Karpas-422 (cell line): Measurements from ENCODE around the gene ZNF609. TPM values are rescaled to one million over a fixed set of nuclear protein-coding genes. Genes with fewer than 3 reads are reported as not detected.

Source experiments
- DNase-seq: peaks from one replicate; pipeline ENCODE4 v3.0.0-alpha.2; 2015
- H2AFZ ChIP-seq: fragments of 200-600 bp; sonication (generic); 2 replicates; pipeline ENCODE4 v1.6.1; 2014; ENCODE audit warnings: antibody characterized with exemption, low read length, mixed read lengths
- H3K27ac ChIP-seq: fragments of 200-600 bp; sonication (generic); 2 replicates; pipeline ENCODE4 v1.5.1; 2014; ENCODE audit warnings: mild to moderate bottlenecking, low read length, moderate library complexity
- H3K27me3 ChIP-seq: fragments of 200-600 bp; sonication (generic); 2 replicates; pipeline ENCODE4 v1.6.1; 2014; ENCODE audit warnings: low read length, mixed read lengths
- H3K36me3 ChIP-seq: fragments of 200-600 bp; sonication (generic); 2 replicates; pipeline ENCODE4 v1.6.1; 2014; ENCODE audit warnings: low read length, mixed read lengths; ENCODE audit not compliant: insufficient read depth
- H3K4me1 ChIP-seq: fragments of 200-600 bp; sonication (generic); 2 replicates; pipeline ENCODE4 v1.6.1; 2014; ENCODE audit warnings: mild to moderate bottlenecking, low read length, mixed read lengths
- H3K4me2 ChIP-seq: fragments of 200-600 bp; sonication (generic); 2 replicates; pipeline ENCODE4 v1.6.1; 2014; ENCODE audit warnings: low read length, low read depth, mild to moderate bottlenecking; ENCODE audit not compliant: poor library complexity, severe bottlenecking
- H3K4me3 ChIP-seq: fragments of 200-600 bp; sonication (generic); 2 replicates; pipeline ENCODE4 v1.5.1; 2014; ENCODE audit warnings: mild to moderate bottlenecking, antibody characterized with exemption, low read length, mixed read lengths
- H3K79me2 ChIP-seq: fragments of 200-600 bp; sonication (generic); 2 replicates; pipeline ENCODE4 v1.6.1; 2014; ENCODE audit warnings: mild to moderate bottlenecking, low read length, mixed read lengths
- H3K9ac ChIP-seq: fragments of 200-600 bp; sonication (generic); 2 replicates; pipeline ENCODE4 v1.6.0; 2014; ENCODE audit warnings: low read length
- H3K9me2 ChIP-seq: fragments of 200-600 bp; sonication (generic), shearing (Covaris generic); replicated peaks from 2 replicates; pipeline ENCODE4 v1.6.0; 2014; ENCODE audit warnings: mild to moderate bottlenecking, low read length, moderate library complexity; ENCODE audit not compliant: insufficient read depth
- H3K9me3 ChIP-seq: fragments of 300-700, 200-600 bp; sonication (generic); 2 replicates; pipeline ENCODE4 v1.6.1; 2014; ENCODE audit warnings: low read length, mixed read lengths
- H4K20me1 ChIP-seq: fragments of 200-600 bp; sonication (generic); 2 replicates; pipeline ENCODE4 v1.6.1; 2014; ENCODE audit warnings: mild to moderate bottlenecking, antibody characterized with exemption, low read length, low read depth; ENCODE audit not compliant: insufficient read depth
- total RNA-seq: library from RNA; depleted of rRNA; stranded (reverse); fragments of >200 nt; shearing (Covaris generic); gene quantifications from 2 replicates; pipeline ENCODE4 v1.2.3, GENCODE V29; 2014; ENCODE audit warnings: low replicate concordance

ZNF609 gene
- total RNA-seq, 1 experiment from 2014 or later: 26.7 TPM

DNA sequence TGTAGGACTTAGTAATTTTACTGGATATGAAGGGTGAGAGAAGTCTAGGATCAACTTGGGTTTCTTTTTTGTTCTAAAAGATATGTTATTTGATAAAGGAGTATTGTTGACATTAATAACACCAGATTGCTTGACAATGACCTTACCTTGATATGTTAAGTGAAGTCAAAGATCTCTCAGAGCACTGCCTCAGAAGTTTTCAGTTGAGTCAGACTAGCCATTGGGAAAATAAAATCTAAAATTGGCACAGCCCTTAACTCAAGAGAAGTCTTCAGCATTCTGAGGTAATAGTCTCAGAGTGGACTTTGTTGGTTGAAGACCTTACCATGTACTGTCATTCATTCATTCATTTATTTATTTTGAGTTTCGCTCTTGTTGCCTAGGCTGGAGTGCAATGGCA lies 22.4 kb upstream of the ZNF609 start:
- Histone ChIP-seq H3K4me3 (no peak overlapping the region), H3K27me3 (no peaks in the 10 kb centered on the region), H3K4me2 (no peak overlapping the region), H3K4me1 (no peaks in the 10 kb centered on the region), H3K9me3 (no peaks in the 10 kb centered on the region), H3K79me2 (no peaks in the 10 kb centered on the region), H3K36me3 (no peaks in the 10 kb centered on the region), H3K27ac (no peak overlapping the region), H2AFZ (no peak overlapping the region), H4K20me1 (no peaks in the 10 kb centered on the region), H3K9me2 (no peaks in the 10 kb centered on the region), H3K9ac (no peak overlapping the region)
- no peak for DNase-seq

GRCh38 chr15:64438653-64439447 lies 21.5 kb upstream of the ZNF609 start:
- Histone ChIP-seq H3K4me1 (peaks cover under 1% of the 10 kb centered on the region; the same call in 1 of the 2 replicates), H3K9ac (no peak overlapping the region), H3K27ac (no peak overlapping the region), H4K20me1 (no peaks in the 10 kb centered on the region), H3K4me2 (no peak overlapping the region), H3K9me2 (no peaks in the 10 kb centered on the region), H3K9me3 (no peaks in the 10 kb centered on the region), H3K79me2 (no peaks in the 10 kb centered on the region), H2AFZ (no peak overlapping the region), H3K36me3 (no peaks in the 10 kb centered on the region), H3K4me3 (no peak overlapping the region), H3K27me3 (no peaks in the 10 kb centered on the region)
- DNase-seq: no peak

GRCh38 chr15:64441852-64442251 lies 18.5 kb upstream of the ZNF609 start:
- H3K27me3 ChIP-seq: no peaks in the 10 kb centered on the region
- no peaks in the 10 kb centered on the region for H3K79me2 ChIP-seq
- H3K4me1 ChIP-seq: peaks cover 8% of the 10 kb centered on the region
- H2AFZ ChIP-seq: no peak overlapping the region
- no peaks in the 10 kb centered on the region for H3K36me3 ChIP-seq
- H3K9ac ChIP-seq: no peak overlapping the region
- no peaks in the 10 kb centered on the region for H4K20me1 ChIP-seq
- H3K4me3 ChIP-seq: no peak overlapping the region
- no peaks in the 10 kb centered on the region for H3K9me3 ChIP-seq
- no peaks in the 10 kb centered on the region for H3K9me2 ChIP-seq
- DNase-seq: no peak
- no peak overlapping the region for H3K27ac ChIP-seq
- H3K4me2 ChIP-seq: no peak overlapping the region

DNA sequence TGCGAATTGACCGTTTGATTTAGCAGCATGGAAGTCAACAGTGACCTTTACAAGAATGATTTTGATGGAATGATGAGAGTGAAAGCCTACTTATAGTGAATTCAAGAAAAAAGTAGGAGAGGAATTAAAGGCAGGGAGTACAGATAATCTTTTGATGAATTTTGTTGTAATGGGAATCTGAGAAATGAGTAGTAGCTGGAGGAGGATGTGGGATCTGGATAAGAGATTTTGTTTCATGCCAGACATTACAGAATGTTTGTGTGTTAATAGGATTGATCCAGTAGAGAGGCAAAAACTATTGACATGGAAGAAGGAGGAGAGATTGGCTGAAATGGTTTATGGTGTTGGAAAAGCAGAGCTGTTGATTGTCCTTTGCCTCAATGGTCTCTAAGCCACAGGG lies 17.4 kb upstream of the ZNF609 start:
- H3K27ac ChIP-seq: no peak overlapping the region

DNA sequence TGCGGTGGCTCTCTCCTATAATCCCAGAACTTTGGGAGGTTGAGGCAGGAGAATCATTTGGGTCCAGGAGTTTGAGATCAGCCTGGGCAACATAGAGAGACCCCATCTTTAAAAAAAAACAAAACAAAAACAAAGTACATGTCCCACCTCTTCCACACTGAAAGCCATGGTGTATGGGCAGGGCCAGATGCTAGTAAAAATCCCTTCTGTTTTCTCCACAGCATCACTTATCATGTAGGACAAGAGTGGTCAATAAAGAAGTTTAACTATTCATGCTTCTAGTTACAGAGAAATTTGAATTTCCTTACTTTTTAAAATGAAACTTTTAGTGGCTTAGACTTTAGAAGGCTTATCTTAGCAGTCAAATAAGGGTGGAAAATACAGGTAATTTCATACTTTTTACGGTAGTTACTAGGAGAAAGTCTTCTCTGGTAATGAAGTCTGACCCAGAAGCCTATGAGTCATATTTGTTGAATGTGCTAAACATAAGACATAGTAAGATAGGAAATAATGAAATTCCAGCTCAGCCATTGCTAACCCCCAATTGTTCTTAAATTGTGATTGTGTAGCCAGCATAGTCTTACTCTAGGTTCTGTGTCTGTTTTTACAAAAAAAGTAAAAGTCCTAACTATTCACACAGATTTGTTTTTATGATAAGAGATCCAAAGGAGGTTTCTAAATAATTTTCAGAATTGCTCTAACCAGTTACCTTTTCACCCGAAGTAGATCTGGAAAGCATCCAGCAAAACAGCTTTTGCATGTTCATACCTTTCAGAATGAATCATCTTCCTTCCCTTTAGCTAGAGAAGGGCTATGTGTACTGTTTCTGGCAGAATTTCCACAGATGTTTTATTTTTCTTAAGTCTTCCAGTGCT lies 16.4 kb upstream of the ZNF609 start:
- Histone ChIP-seq H3K27ac (peak overlapping the region; percentile 37; the same call in 1 of the 2 replicates), H3K79me2 (no peaks in the 10 kb centered on the region), H3K27me3 (no peaks in the 10 kb centered on the region), H3K9me3 (no peaks in the 10 kb centered on the region), H3K4me3 (no peak overlapping the region), H3K4me2 (no peak overlapping the region), H4K20me1 (no peaks in the 10 kb centered on the region), H2AFZ (no peak overlapping the region), H3K4me1 (peaks cover 14% of the 10 kb centered on the region), H3K9ac (no peak overlapping the region), H3K36me3 (no peaks in the 10 kb centered on the region; the same call in 1 of the 2 replicates), H3K9me2 (no peaks in the 10 kb centered on the region)
- no peak for DNase-seq

More for the DNA sequence above, 17.4 kb upstream of the ZNF609 start:
- H3K27me3 ChIP-seq: no peaks in the 10 kb centered on the region
- no peak overlapping the region for H3K9ac ChIP-seq
- no peak for DNase-seq
- H4K20me1 ChIP-seq: no peaks in the 10 kb centered on the region
- no peaks in the 10 kb centered on the region for H3K9me3 ChIP-seq
- no peaks in the 10 kb centered on the region; the same call in 1 of the 2 replicates for H3K36me3 ChIP-seq
- H2AFZ ChIP-seq: no peak overlapping the region
- H3K4me1 ChIP-seq: peaks cover 11% of the 10 kb centered on the region
- H3K4me2 ChIP-seq: no peak overlapping the region
- H3K4me3 ChIP-seq: no peak overlapping the region
- H3K9me2 ChIP-seq: no peaks in the 10 kb centered on the region
- no peaks in the 10 kb centered on the region for H3K79me2 ChIP-seq

DNA sequence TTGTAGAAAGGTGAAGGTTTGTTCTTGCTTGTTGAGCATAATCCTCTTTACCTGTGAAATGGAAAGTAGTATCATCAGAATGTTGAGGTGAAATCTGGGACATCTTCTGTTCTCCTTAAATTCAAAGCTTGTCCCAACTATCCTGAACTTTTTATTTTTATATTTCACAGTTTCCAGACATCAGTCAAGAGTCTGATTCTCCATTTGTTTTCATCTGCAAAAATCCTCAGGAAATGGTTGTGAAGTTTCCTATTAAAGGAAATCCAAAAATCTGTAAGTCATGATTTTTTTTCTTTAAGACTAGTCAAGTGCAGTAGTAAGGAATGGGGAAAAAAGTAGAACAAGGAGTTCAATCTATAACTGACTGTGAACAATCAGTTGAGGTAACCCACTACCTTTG lies 15.5 kb upstream of the ZNF609 start:
- Histone ChIP-seq H3K9me2 (no peaks in the 10 kb centered on the region), H3K36me3 (no peaks in the 10 kb centered on the region; the same call in 1 of the 2 replicates), H3K9me3 (no peaks in the 10 kb centered on the region), H3K27me3 (no peaks in the 10 kb centered on the region), H3K79me2 (no peaks in the 10 kb centered on the region), H3K4me3 (no peak overlapping the region), H3K4me2 (no peak overlapping the region), H4K20me1 (no peaks in the 10 kb centered on the region), H2AFZ (no peak overlapping the region), H3K4me1 (peaks cover 18% of the 10 kb centered on the region), H3K9ac (no peak overlapping the region), H3K27ac (peak overlapping the region; percentile 37; the same call in 1 of the 2 replicates)
- no peak for DNase-seq

DNA sequence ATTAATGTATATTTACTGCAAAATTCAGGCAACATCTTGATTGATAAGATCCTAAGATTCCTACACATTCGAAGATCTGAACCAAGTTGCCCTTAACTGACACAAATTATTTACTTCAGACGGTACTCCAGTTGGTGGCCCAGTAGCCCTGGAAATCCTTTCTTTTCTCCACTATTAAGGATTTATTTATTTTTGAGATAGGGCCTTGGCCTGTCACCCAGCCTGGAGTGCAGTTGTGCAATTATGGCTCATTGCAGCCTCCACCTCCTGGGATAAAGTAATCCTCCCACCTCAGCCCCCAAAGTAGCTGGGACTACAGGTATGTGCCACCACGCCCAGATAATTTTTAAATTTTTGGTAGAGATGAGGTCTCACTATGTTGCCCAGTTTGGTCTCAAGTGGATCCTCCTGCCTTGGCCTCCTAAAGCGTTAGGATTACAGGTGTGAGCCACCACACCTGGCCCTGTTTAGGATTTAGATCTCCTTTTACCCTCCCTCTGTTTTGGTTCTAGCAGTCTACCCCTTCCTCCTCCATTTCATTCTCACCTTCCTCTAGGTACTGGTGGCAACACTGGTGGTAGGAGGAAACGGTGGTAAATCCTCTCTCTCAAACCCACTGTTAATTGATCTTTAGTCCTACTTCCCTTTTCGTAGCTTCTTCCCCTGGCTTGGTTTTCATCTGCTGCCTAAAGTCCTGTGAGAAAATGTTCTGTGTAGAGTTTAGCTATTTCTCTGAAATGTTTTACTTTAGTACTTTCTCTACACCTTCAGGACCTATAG lies 12.7 kb upstream of the ZNF609 start:
- no peak overlapping the region for H3K4me2 ChIP-seq
- H3K27ac ChIP-seq: peak overlapping the region; percentile 30; the same call in 1 of the 2 replicates

More for the DNA sequence above, 12.7 kb upstream of the ZNF609 start:
- Histone ChIP-seq H3K36me3 (no peaks in the 10 kb centered on the region; the same call in 1 of the 2 replicates), H3K4me1 (peaks cover 19% of the 10 kb centered on the region), H3K79me2 (no peaks in the 10 kb centered on the region), H4K20me1 (no peaks in the 10 kb centered on the region), H3K9me2 (no peaks in the 10 kb centered on the region), H3K27me3 (no peaks in the 10 kb centered on the region), H3K4me3 (no peak overlapping the region), H2AFZ (no peak overlapping the region), H3K9me3 (no peaks in the 10 kb centered on the region), H3K9ac (no peak overlapping the region)
- DNase-seq: no peak
